Fibroblast of skin of right biceps (primary cell): ENCODE results near the gene DEGS2.
"Not testable (repeated sequence)": the region's sequence is repeated elsewhere in the genome, so short reads cannot be mapped to it uniquely, and the experiment has no call there.

Source experiments
- DNase-seq: peaks from one replicate; pipeline ENCODE4 v3.0.0-alpha.2; 2013

Gene DEGS2

GRCh38 chr14:100178691-100179090 lies 19.2 kb upstream of the DEGS2 start:
- no peak for DNase-seq

- DNase-seq = no peak
These were observed 17.4 kb upstream of the DEGS2 start for GRCh38 chr14:100176811-100177327.

- DNase-seq = no peak
These were observed 13.9 kb upstream of the DEGS2 start for GRCh38 chr14:100173353-100173752.

- DNase-seq = no peak
These were observed 13.4 kb upstream of the DEGS2 start for GRCh38 chr14:100172811-100173210.

GRCh38 chr14:100170880-100171279 lies 11.4 kb upstream of the DEGS2 start:
- no peak for DNase-seq

DNA sequence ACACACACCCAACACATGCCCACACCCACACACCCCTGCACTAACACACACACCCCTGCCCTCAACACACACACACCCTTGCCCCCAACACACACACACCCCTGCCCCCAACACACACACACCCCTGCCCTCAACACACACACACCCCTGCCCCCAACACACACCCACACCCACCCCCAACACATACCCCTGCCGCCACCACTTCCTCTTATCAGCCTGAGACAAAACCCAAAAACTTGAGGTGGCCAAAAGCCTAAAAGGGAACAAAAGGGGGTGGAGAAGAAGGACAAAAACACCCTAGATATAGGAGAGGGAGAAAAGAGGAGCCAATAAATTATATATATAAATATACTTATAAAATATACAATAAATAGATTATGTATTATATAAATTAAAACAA lies 9.1 kb upstream of the DEGS2 start:
- no peak for DNase-seq

DNA sequence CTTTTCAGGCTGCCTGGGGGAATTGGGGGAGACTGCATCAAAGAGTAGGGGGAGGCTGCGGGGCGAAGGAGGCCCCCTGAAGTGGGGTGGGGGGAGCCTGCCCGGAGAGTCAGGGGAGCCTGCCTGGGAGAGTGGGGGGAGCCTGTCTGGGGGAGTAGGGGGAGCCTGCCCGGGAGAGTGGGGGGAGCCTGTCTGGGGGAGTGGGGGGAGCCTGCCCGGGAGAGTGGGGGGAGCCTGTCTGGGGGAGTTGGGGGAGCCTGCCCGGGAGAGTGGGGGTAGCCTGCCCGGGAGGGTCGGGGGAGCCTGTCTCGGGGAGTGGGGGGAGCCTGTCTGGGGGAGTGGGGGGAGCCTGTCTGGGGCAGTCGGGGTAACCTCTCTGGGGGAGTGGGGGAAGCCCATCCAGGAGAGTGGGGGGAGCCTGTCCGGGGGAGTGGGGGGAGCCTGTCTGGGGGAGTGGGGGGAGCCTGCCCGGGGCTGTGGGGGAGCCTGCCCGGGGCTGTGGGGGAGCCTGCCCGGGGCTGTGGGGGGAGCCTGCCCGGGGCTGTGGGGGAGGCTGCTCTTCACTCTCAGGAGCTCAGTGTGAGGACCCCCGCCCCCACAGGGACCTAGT lies 6.5 kb upstream of the DEGS2 start:
- no peak for DNase-seq

GRCh38 chr14:100165376-100165775 lies 5.9 kb upstream of the DEGS2 start:
- no peak for DNase-seq

DNA sequence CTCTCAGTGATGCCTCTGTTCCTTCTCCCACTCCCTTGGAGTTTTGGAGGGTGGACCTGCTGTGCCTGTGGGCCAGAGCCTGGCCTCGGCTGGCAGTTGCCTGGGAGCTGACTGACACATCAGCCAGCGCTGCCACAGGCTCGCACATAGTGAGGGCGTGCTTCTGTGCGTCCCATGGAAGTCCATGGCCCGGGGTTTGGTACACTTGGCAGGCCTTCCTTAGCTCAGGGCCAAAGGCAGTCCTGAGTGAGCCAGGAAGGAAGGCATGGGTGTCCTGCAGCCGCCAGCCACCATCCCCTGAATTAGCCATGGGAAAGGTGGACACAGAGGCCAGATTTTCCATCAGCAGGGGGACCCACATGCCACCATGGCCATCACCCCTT lies 1.1 kb upstream of the DEGS2 start:
- DNase-seq = no peak

- DNase-seq = no peak
These were observed 554 bp upstream of the DEGS2 start for GRCh38 chr14:100159865-100160533.

DNA sequence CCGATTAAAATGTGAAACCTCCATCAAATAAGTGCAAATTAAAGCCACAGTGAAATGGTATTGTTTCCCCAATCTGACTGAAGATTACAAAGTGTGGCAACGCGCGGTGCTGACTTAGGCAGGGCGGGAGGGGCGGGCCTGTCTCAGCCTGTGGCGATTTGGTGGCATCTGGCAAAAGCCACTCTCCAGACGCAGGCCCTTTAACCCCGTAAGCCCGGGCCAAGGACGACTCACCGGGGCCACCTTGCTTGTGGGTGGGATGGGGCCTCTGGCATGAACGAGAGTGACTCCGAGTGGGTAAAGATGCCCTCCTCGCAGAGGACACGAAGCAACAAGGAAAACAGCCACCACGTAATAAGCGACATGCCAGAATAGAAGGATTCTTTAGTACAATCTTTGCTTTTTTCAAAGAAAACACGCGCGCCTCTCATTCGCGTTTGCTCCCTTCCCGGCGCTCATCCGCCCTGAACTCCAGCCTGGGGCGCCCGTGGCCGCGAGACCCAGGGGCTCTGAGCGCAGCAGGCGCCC lies 815 bp downstream of the DEGS2 start:
- no peak for DNase-seq

DNA sequence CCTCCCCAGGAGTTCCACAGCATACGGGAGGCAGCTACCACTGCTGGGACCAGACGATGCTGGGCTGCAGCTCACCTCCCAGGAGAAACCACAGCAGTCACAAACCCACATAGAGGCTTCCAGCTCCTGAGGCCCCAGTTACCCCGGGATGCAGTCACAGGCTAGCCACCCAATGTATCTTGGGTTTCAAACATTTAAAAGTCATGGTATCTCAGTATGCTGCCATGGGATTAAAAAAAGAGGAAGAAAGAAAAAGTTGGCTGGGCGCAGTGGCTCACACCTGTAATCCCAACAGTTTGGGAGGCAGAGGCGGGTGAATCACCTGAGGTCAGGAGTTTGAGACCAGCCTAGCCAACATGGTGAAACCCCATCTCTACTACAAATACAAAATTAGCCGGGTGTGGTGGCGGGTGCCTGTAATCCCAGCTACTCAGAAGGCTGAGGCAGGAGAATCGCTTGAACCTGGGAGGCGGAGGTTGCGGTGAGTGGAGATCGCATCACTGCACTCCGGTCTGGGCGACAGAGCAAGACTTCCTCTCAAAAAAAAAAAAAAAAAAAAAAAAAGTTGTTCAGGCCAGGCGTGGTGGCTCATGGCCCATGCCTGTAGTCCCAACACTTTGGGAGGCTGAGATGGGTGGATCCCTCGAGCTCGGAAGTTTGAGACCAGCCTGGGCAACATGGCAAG lies 1.8 kb downstream of the DEGS2 start:
- DNase-seq = not testable (repeated sequence)

- no peak for DNase-seq
These were observed 2.7 kb downstream of the DEGS2 start for GRCh38 chr14:100156776-100157175.

DNA sequence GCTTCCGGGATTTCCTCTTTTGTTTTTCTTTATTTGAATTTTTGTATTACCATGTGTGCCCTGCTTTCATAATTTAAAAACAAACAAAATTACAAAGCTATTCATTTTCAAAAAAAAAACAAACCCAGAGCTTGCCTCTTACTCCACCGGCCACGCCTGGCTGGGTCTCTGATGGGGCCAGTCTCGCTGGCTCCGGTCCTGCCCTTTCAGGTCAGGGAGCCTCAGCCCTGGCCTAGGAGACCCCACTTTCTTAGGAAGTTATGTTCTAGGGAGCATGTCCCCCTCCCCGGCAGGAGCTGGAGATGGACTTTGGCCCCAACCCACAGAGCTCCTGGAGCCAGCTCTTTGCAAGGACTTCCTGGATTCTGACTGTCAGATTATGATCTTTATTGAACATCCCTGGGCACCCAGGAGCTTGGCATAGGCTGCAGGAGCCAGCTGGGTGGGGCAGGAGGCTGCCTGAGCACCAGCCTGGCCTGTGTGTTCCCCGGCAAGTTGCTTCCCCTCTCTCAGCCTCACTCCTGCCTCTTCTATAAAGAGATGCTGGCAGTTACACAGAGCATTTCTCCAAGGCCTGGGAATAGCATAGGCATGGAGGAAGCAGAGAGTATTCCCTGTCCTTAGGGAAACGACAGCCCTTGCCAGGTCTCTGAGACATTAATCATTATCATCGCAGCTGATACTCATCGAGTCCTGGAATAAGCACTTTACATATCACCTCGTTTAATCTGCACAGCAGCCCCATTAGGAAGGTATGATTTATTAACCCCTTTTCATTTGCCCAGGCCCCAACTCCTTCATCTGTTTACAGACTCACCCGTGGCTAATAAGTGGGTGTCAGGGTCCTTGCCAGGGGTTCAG lies 3.5 kb downstream of the DEGS2 start:
- DNase-seq = no peak

DNA sequence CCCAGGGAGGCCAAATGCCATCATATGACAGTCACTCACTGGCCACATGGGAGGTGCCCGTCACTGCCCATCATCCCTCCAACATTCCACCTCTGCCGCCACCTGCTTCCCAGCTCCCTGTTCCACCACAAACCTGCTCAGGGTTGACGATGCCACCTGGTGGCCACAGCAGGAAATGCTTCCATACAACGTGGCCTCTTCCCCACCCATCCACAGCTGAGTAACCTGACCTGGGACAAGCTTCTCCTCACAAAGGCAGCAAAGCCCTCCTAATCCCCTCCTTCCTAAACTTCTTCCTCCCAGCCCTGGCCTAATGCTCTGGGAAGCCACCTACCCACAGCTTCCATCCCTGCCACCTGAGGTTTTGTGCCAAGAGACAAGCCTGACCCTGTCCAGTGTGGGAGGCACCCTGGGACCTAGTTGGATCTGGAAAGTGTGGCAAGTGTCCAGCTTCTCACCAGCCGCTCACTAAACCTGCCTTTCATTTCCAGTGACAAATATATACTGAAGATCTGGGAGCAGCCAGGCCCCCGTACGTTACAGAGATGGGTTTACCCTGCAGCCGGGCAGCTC lies 4.3 kb downstream of the DEGS2 start:
- DNase-seq = no peak

DNA sequence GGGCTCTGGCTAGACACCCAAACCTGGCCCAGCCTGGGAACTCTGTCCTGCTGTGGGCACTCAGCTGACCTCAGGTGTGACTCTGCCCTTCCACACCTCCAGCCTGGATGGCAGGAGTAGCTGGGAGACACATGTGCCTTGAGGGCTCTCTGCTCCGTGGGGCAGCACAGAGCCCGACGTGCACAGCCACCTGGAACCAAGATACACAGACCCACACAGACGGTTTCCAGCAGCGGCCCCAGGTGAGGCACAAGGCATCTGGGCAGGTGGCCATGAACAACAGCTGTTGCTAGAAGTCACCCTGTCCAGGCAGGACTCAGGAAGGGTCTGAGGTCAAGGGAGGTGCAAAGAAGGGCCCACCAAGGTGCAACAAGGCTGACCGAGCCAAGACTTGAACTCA lies 5.9 kb downstream of the DEGS2 start:
- DNase-seq = no peak

DNA sequence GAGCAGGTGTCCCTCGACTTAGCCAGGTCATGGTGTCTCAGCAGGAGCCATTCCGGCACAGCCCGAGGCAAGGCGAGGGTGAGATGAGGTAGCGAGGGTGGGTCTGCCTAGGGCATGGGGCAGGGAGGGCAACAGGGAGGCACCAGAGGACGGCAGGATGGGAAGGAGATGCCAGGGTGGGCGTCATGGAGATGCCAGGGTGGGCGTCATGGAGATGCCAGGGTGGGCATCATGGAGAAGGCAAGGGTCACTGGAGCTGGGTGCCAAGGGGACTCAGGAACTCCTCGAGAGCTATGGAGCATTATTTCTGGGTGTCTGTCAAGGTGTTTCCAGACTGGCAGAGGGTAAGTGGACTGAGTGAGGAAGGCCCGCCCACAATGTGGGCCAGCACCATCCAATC lies 7.4 kb downstream of the DEGS2 start:
- no peak for DNase-seq

DNA sequence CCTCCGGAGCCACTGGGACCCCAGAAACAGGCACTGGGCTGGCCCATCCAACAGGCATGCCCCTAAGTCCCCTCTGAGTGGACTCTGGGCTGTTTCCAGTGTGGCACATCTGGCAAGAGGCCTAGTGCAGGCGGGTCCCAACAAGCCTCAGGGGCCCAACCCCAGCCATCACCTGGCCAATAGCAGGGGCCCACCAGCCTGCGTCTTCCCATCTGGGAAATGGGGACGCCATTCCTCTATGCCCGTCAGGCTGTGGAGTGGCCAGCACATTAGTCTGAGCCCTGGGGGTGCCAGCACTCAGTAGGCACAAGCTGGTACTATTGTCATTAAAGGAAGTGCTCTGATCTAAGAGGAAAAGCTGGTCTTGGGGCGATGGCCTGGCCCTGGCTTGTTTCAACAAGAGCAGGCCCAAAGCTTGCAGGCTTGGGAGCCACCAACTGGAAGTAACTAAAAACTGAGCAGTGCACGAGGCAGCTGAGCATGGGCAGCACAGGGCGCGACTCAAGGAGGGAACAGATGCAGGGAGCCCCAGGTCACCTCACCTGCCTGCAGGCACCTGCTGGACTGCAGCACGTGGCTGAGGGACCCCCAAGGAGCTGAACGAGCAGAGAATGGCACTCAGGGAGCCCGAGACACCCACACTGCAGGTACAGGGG lies 8.4 kb downstream of the DEGS2 start:
- DNase-seq = no peak

GRCh38 chr14:100149851-100150611 lies 9.4 kb downstream of the DEGS2 start:
- DNase-seq = no peak

DNA sequence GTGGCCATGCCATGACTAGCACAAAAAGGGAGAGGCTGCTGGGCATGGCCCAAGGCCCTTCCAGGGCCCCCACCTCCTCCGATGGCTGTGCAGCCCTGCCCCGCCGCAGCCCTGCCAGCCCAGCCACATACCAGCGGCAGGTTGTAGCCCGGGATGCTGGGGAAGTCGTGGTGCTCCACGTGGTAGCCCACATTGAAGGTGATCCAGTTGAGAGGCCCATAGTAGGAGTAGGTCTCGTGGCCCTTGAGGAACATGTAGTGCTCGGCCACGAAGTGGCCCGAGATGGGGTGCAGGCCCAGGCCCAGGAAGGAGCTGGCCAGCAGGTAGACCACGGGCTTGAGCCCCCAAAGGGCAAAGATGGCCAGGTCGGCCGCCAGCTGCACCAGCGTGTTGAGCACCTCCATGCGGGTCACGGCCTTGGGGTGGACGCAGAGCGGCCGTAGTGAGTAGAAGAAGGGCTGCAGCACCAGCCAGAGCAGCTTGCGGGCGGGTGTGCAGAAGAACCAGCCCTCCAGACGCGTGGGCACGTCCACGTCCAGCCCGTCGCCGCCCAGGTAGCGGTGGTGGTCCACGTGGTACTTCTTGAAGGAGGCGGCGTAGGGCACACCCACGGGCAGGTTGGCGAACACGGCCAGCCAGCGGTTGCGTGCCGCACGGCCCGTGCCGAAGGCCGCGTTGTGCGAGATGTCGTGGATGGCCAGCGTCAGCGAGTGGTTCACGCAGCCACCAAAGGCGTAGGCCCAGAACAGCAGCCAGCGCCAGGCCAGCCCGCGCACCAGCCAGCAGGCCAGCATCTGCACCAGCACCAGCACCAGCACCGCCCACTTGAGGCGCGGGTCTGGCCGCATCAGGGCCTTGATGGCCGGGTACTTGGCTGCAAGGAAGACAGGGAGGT lies 10.4 kb downstream of the DEGS2 start:
- DNase-seq = no peak
